ENCODE measurements around the gene NPFF.

DNA sequence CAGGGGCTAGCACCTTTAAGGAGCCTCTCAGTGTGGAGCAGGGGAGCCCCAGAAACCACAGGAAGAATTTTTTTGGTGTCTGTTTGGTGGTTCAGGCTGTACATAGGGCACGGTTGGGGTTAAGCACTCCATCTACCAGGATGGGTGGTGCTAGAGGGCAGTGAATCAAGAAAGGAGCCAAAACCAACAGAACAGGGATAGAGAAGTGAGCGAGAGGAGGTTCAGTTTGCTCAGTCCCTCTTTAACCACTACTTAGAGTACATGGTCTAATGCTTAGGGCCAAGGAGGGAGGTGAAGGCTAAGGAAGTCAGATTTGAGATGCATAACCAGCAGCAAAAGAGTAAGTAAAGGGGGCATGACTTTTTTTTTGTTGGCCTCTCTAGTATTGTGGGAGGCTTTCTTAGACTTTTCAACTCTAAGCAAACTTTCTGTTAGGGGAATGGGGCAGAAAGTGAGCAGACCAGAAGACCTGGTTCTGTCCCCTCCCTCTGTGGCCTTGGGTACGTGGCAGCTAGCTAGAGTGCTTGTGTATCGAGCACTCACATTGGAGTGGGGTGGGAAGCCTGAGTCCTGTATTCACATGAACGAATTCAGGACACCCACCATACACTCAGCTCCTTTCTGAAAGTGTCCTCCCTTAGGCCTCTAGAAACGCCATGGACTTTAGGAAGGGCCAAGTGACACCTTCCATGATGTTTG lies 6.6 kb upstream of the NPFF start:
- TF ChIP-seq CTCF (IDR thresholded peaks at IDR 0.05) (no peak), POLR2AphosphoS5 (IDR thresholded peaks at IDR 0.05; ENCODE audit: insufficient read depth in 1 of 2, low read depth in 1 of 2) (no peak), POLR2A (IDR thresholded peaks at IDR 0.05) (no peak)
